Activated naive CD4-positive, alpha-beta T cell treated with anti-CD3 and anti-CD28 coated beads for 36 hours (primary cell): ENCODE results near the gene GFOD1. TPM values are rescaled to one million over a fixed set of nuclear protein-coding genes. Genes with fewer than 3 reads are reported as not detected.

Experiments
- CTCF ChIA-PET: fragments of 350-600 bp; sonication (Branson Sonifier 250); formaldehyde crosslinking; loops from one replicate; lab custom pipeline; 2021; ENCODE audit warnings: antibody characterized with exemption; lab: Charles Lee
- DNase-seq: peaks from one replicate; pipeline ENCODE4 v3.0.0-alpha.2; 2020
- H3K27ac Mint-ChIP-seq: one replicate; pipeline ENCODE4 v1.8.0; 2021; ENCODE audit warnings: mild to moderate bottlenecking, mixed read lengths
- H3K27me3 Mint-ChIP-seq: one replicate; pipeline ENCODE4 v1.8.0; 2021; ENCODE audit warnings: low read depth, mixed read lengths
- H3K36me3 Mint-ChIP-seq: one replicate; pipeline ENCODE4 v1.8.0; 2021; ENCODE audit warnings: low read depth, mixed read lengths
- H3K4me1 Mint-ChIP-seq: one replicate; pipeline ENCODE4 v1.8.0; 2021; ENCODE audit warnings: low read depth, mixed read lengths
- H3K4me3 Mint-ChIP-seq: one replicate; pipeline ENCODE4 v1.8.0; 2021; ENCODE audit warnings: mild to moderate bottlenecking, moderate library complexity, mixed read lengths
- H3K9me3 Mint-ChIP-seq: one replicate; pipeline ENCODE4 v1.8.0; 2021; ENCODE audit warnings: mixed read lengths
- intact Hi-C: fragments of 100-400 bp; cut with micrococcal nuclease; formaldehyde crosslinking; loops from one replicate; pipeline ENCODE4 v1.15.1; 2023
- total RNA-seq, 2 experiments: library from RNA; stranded (reverse); gene quantifications; one replicate each; pipeline ENCODE4 v1.2.3, GENCODE V29; 2021

Gene GFOD1
- total RNA-seq, 2 experiments from 2014 or later: 3.7 to 4.2 TPM

GRCh38 chr6:13425270-13425873 is 62.0 kb downstream of the GFOD1 start:
- no peak overlapping the region for H3K4me3 Mint-ChIP-seq
- no peaks in the 10 kb centered on the region for H3K27me3 Mint-ChIP-seq
- H3K9me3 Mint-ChIP-seq: no peaks in the 10 kb centered on the region
- DNase-seq: no peak
- CTCF ChIA-PET: interaction anchor here (0.6 to 2.2 kb wide), 3 partner anchors 15 to 150 kb away, joined by 3 to 5 read pairs (median 4); partner anchors contain the start of gene SIRT5
- H3K27ac Mint-ChIP-seq: no peak overlapping the region
- no peaks in the 10 kb centered on the region for H3K36me3 Mint-ChIP-seq
- intact Hi-C loops: loop anchor here (5.0 kb wide), 1 partner anchor 42 kb away; no protein-coding TSS in a partner anchor
- peaks cover 54% of the 10 kb centered on the region for H3K4me1 Mint-ChIP-seq

- no peak for DNase-seq
- Mint-ChIP-seq H3K4me3 (no peak overlapping the region), H3K36me3 (no peaks in the 10 kb centered on the region), H3K9me3 (no peaks in the 10 kb centered on the region), H3K27ac (no peak overlapping the region), H3K27me3 (peaks cover 2% of the 10 kb centered on the region), H3K4me1 (peaks cover 49% of the 10 kb centered on the region)
- CTCF ChIA-PET: no interaction called here
- intact Hi-C loops: no loop called here
These were observed 64.1 kb downstream of the GFOD1 start for GRCh38 chr6:13423252-13423651.

GRCh38 chr6:13422681-13423221 is 64.6 kb downstream of the GFOD1 start:
- Mint-ChIP-seq H3K27me3 (peaks cover 2% of the 10 kb centered on the region), H3K27ac (no peak overlapping the region), H3K36me3 (no peaks in the 10 kb centered on the region), H3K9me3 (no peaks in the 10 kb centered on the region), H3K4me1 (peaks cover 44% of the 10 kb centered on the region), H3K4me3 (no peak overlapping the region)
- CTCF ChIA-PET: no interaction called here
- DNase-seq: no peak
- intact Hi-C loops: no loop called here

- no peaks in the 10 kb centered on the region for H3K36me3 Mint-ChIP-seq
- no peak overlapping the region for H3K4me3 Mint-ChIP-seq
- DNase-seq: no peak
- H3K27ac Mint-ChIP-seq: no peak overlapping the region
- intact Hi-C loops: no loop called here
- H3K27me3 Mint-ChIP-seq: peaks cover 2% of the 10 kb centered on the region
- H3K9me3 Mint-ChIP-seq: no peaks in the 10 kb centered on the region
- CTCF ChIA-PET: interaction anchor here (0.6 to 0.8 kb wide), 2 partner anchors 70 to 84 kb away, joined by 3 read pairs; no protein-coding TSS in a partner anchor
- H3K4me1 Mint-ChIP-seq: peaks cover 32% of the 10 kb centered on the region
These were observed 65.9 kb downstream of the GFOD1 start for GRCh38 chr6:13421425-13422059.

GRCh38 chr6:13420269-13420668 is 67.1 kb downstream of the GFOD1 start:
- no peak overlapping the region for H3K4me3 Mint-ChIP-seq
- H3K27me3 Mint-ChIP-seq: peaks cover 2% of the 10 kb centered on the region
- intact Hi-C loops: no loop called here
- no peak for DNase-seq
- H3K9me3 Mint-ChIP-seq: peaks cover 5% of the 10 kb centered on the region
- CTCF ChIA-PET: no interaction called here
- H3K27ac Mint-ChIP-seq: no peak overlapping the region
- peaks cover 22% of the 10 kb centered on the region for H3K4me1 Mint-ChIP-seq
- H3K36me3 Mint-ChIP-seq: peaks cover 5% of the 10 kb centered on the region

GRCh38 chr6:13419422-13420195 is 67.8 kb downstream of the GFOD1 start:
- Mint-ChIP-seq H3K27me3 (peaks cover 2% of the 10 kb centered on the region), H3K4me3 (no peak overlapping the region), H3K9me3 (peaks cover 5% of the 10 kb centered on the region), H3K36me3 (peaks cover 5% of the 10 kb centered on the region), H3K4me1 (peaks cover 18% of the 10 kb centered on the region), H3K27ac (no peak overlapping the region)
- no peak for DNase-seq
- CTCF ChIA-PET: no interaction called here
- intact Hi-C loops: no loop called here

GRCh38 chr6:13418844-13419243 is 68.6 kb downstream of the GFOD1 start:
- Mint-ChIP-seq H3K36me3 (peaks cover 5% of the 10 kb centered on the region), H3K4me1 (peaks cover 18% of the 10 kb centered on the region), H3K27ac (no peak overlapping the region), H3K27me3 (peaks cover 2% of the 10 kb centered on the region), H3K4me3 (no peak overlapping the region), H3K9me3 (peaks cover 5% of the 10 kb centered on the region)
- DNase-seq: no peak
- intact Hi-C loops: no loop called here
- CTCF ChIA-PET: no interaction called here

GRCh38 chr6:13417954-13418353 is 69.4 kb downstream of the GFOD1 start:
- DNase-seq: no peak
- intact Hi-C loops: no loop called here
- peaks cover 18% of the 10 kb centered on the region for H3K4me1 Mint-ChIP-seq
- CTCF ChIA-PET: interaction anchor here (0.5 to 1.1 kb wide), 3 partner anchors 61 to 157 kb away, joined by 3 to 7 read pairs (median 5); partner anchors contain the start of gene SIRT5
- H3K27ac Mint-ChIP-seq: no peak overlapping the region
- peaks cover 2% of the 10 kb centered on the region for H3K27me3 Mint-ChIP-seq
- H3K4me3 Mint-ChIP-seq: no peak overlapping the region
- peaks cover 5% of the 10 kb centered on the region for H3K9me3 Mint-ChIP-seq
- H3K36me3 Mint-ChIP-seq: peaks cover 5% of the 10 kb centered on the region

GRCh38 chr6:13417431-13417830 is 70.0 kb downstream of the GFOD1 start:
- CTCF ChIA-PET: interaction anchor here (0.6 to 1.1 kb wide), 2 partner anchors 60 to 158 kb away, joined by 5 to 7 read pairs; partner anchors contain the start of gene SIRT5
- H3K27ac Mint-ChIP-seq: no peak overlapping the region

GRCh38 chr6:13415283-13415682 is 72.1 kb downstream of the GFOD1 start:
- Mint-ChIP-seq H3K4me3 (no peak overlapping the region), H3K36me3 (peaks cover 5% of the 10 kb centered on the region), H3K27ac (no peak overlapping the region), H3K4me1 (peaks cover 10% of the 10 kb centered on the region), H3K27me3 (peaks cover 2% of the 10 kb centered on the region), H3K9me3 (peaks cover 5% of the 10 kb centered on the region)
- CTCF ChIA-PET: no interaction called here
- intact Hi-C loops: no loop called here
- no peak for DNase-seq

More at GRCh38 chr6:13417431-13417830, 70.0 kb downstream of the GFOD1 start:
- Mint-ChIP-seq H3K27me3 (peaks cover 2% of the 10 kb centered on the region), H3K9me3 (peaks cover 5% of the 10 kb centered on the region), H3K4me3 (no peak overlapping the region), H3K36me3 (peaks cover 5% of the 10 kb centered on the region), H3K4me1 (peaks cover 18% of the 10 kb centered on the region)
- intact Hi-C loops: no loop called here
- no peak for DNase-seq

- H3K4me3 Mint-ChIP-seq: no peak overlapping the region
- H3K27me3 Mint-ChIP-seq: peaks cover 1% of the 10 kb centered on the region
- intact Hi-C loops: no loop called here
These were observed 73.4 kb downstream of the GFOD1 start for GRCh38 chr6:13413900-13414555.

More at GRCh38 chr6:13413900-13414555, 73.4 kb downstream of the GFOD1 start:
- CTCF ChIA-PET: interaction anchor here (0.5 to 0.8 kb wide), 2 partner anchors 14 to 271 kb away, joined by 3 read pairs; no protein-coding TSS in a partner anchor
- DNase-seq: peak; percentile 51
- no peaks in the 10 kb centered on the region for H3K4me1 Mint-ChIP-seq
- H3K36me3 Mint-ChIP-seq: peaks cover 5% of the 10 kb centered on the region
- no peak overlapping the region for H3K27ac Mint-ChIP-seq
- peaks cover 5% of the 10 kb centered on the region for H3K9me3 Mint-ChIP-seq
